Activated effector memory CD4-positive, alpha-beta T cell treated with Interleukin-2 at 50 U/mL for 16 hours (primary cell): ENCODE results near the gene ALG8.
A peak's percentile ranks its signal among the peaks of the same experiment; 100 is the strongest.
"Not testable (repeated sequence)": the region's sequence is repeated elsewhere in the genome, so short reads cannot be mapped to it uniquely, and the experiment has no call there.

Source experiments
- DNase-seq: peaks from one replicate; pipeline ENCODE4 v3.0.0-alpha.2; 2020

ALG8 gene

GRCh38 chr11:78099666-78100065 is 39.8 kb downstream of the ALG8 start:
- DNase-seq = no peak

GRCh38 chr11:78097666-78098385 is 41.6 kb downstream of the ALG8 start:
- DNase-seq = no peak

GRCh38 chr11:78094250-78094649 is 45.2 kb downstream of the ALG8 start:
- DNase-seq = no peak

GRCh38 chr11:78086521-78087074 is 52.8 kb downstream of the ALG8 start:
- DNase-seq = not testable (repeated sequence)

GRCh38 chr11:78085972-78086371 is 53.5 kb downstream of the ALG8 start:
- no peak for DNase-seq

GRCh38 chr11:78084506-78084905 is 54.9 kb downstream of the ALG8 start:
- not testable (repeated sequence) for DNase-seq

GRCh38 chr11:78083021-78083420 is 56.4 kb downstream of the ALG8 start:
- DNase-seq = no peak

GRCh38 chr11:78082146-78082545 is 57.3 kb downstream of the ALG8 start:
- no peak for DNase-seq

- DNase-seq = no peak
Measured at GRCh38 chr11:78081583-78081982, 57.8 kb downstream of the ALG8 start.

- no peak for DNase-seq
Measured at GRCh38 chr11:78080818-78081495, 58.5 kb downstream of the ALG8 start.

GRCh38 chr11:78080084-78080817 is 59.2 kb downstream of the ALG8 start:
- DNase-seq = no peak

- peak; percentile 59 for DNase-seq
Measured at GRCh38 chr11:78079232-78080083, 60.0 kb downstream of the ALG8 start, which contains the start of gene NDUFC2. NDUFC2 (minus strand) TSS chr11:78079862; CDS start chr11:78079744, 118 bp downstream.

- no peak for DNase-seq
Measured at GRCh38 chr11:78078218-78079167, 60.9 kb downstream of the ALG8 start.

- DNase-seq = not testable (repeated sequence)
Measured at GRCh38 chr11:78077592-78077991, 61.8 kb downstream of the ALG8 start.

GRCh38 chr11:78076733-78077403 is 62.6 kb downstream of the ALG8 start:
- no peak for DNase-seq

GRCh38 chr11:78074756-78075155 is 64.7 kb downstream of the ALG8 start:
- no peak for DNase-seq

GRCh38 chr11:78072455-78072854 is 67.0 kb downstream of the ALG8 start:
- DNase-seq = no peak

GRCh38 chr11:78071717-78072116 is 67.7 kb downstream of the ALG8 start:
- no peak for DNase-seq

- no peak for DNase-seq
Measured at GRCh38 chr11:78070621-78071020, 68.8 kb downstream of the ALG8 start.

- DNase-seq = no peak
Measured at GRCh38 chr11:78069465-78069864, 70.0 kb downstream of the ALG8 start.

- no peak for DNase-seq
Measured at GRCh38 chr11:78067704-78068103, 71.7 kb downstream of the ALG8 start.
